Heart left ventricle (tissue), 16 donors: Measurements from ENCODE around the gene ZMIZ2. TPM values are rescaled to one million over a fixed set of nuclear protein-coding genes. Genes with fewer than 3 reads are reported as not detected.

Experiments used
- ATAC-seq, 4 donors: fragments of 200-7000 bp; cut with Tn5 transposase; one replicate each; pipeline ENCODE4 v1.9.1; 2020 to 2022; ENCODE audit warnings: moderate library complexity in 4 of 4, mild to moderate bottlenecking in 3 of 4, moderate number of reproducible peaks in 1 of 4
- DNase-seq, 5 donors: peaks; one replicate each; pipeline ENCODE4 v3.0.0-alpha.2; 2020
- H3K27ac ChIP-seq, 12 donors: fragments of 200-600 bp; sonication (generic) in 4 of 12; one replicate each; pipeline versions ENCODE4 v1.5.0 to v1.8.0; 2016 to 2022; ENCODE audit warnings: mild to moderate bottlenecking in 2 of 12
- H3K27me3 ChIP-seq, 9 donors: fragments of 200-600 bp; sonication (generic) in 2 of 9; one replicate each; pipeline versions ENCODE4 v1.5.1 to v1.8.0; 2016 to 2022; ENCODE audit warnings: mild to moderate bottlenecking in 3 of 9
- H3K36me3 ChIP-seq, 9 donors: fragments of 200-600 bp; sonication (generic) in 2 of 9; one replicate each; pipeline versions ENCODE4 v1.5.0 to v1.8.0; 2018 to 2022; ENCODE audit warnings: mild to moderate bottlenecking in 2 of 9
- H3K4me1 ChIP-seq, 12 donors: fragments of 200-600 bp; sonication (generic) in 4 of 12; one replicate each; pipeline versions ENCODE4 v1.5.0 to v1.8.0; 2016 to 2022; ENCODE audit warnings: mild to moderate bottlenecking in 3 of 12
- H3K4me3 ChIP-seq, 12 donors: fragments of 200-600 bp; sonication (generic) in 4 of 12; one replicate each; pipeline versions ENCODE4 v1.5.0 to v1.8.0; 2017 to 2022; ENCODE audit warnings: mild to moderate bottlenecking in 9 of 12, moderate library complexity in 4 of 12
- H3K9me3 ChIP-seq, 12 donors: fragments of 200-600 bp; sonication (generic) in 4 of 12; one replicate each; pipeline versions ENCODE4 v1.5.0 to v1.8.0; 2016 to 2022; ENCODE audit warnings: mild to moderate bottlenecking in 1 of 12
- POLR2A ChIP-seq, 2 donors: fragments of 450-650 bp; IDR thresholded peaks; one replicate each; pipeline ENCODE4 v1.6.1; 2017; ENCODE audit warnings: antibody characterized with exemption in 2 of 2, mild to moderate bottlenecking in 2 of 2, moderate library complexity in 2 of 2
- WGBS, 4 donors: extraction: QIAGEN DNeasy Blood & Tissue Kit in 2 of 4; methylation state at CpG; one replicate each; pipeline versions ENCODE4 v1.1.5 to v1.1.7; 2013 to 2018; 5-methylcytosine and 5-hydroxymethylcytosine counted together
- intact Hi-C, 10 donors: fragments of 100-400 bp; cut with DNase I; formaldehyde crosslinking; loops; one replicate each; pipeline versions ENCODE4 v1.11.1 to v1.14.2; 2022
- polyA plus RNA-seq, 2 donors: library from polyadenylated mRNA; stranded (reverse); fragments of 200-250 nt; gene quantifications; one replicate each; pipeline ENCODE4 v1.2.3, GENCODE V29; 2013
- total RNA-seq, 9 donors: library from RNA; depleted of rRNA in 2 of 9; stranded (reverse); fragments of >200 nt in 2 of 9; fragmentation: NEBNext Ultra II Directional in 3 of 9; extraction: Animal tissue kit (Norgen Biotek cat#: 25700) in 3 of 9; gene quantifications; one replicate each; pipeline versions ENCODE4 v1.1.0 to v1.2.4, GENCODE V29; 2016 to 2023
- TF ChIP-seq, protein P1 (sequence below), 12 donors: fragments of 200-600 bp; sonication (generic) in 4 of 12; IDR thresholded peaks; one replicate each; pipeline versions ENCODE4 v1.5.0 to v1.8.0; 2018 to 2022; ENCODE audit warnings: antibody characterized with exemption in 12 of 12, mild to moderate bottlenecking in 5 of 12
- donor health status: ischemic (EF 13 %, LVEDD 7.1; RV severe dilation, severe dysfunction).
- donor health status: healthy with polysubstance abuse.
- donor health status: DM: no; HTN: yes; CAD: no.
- donor health status: DM: no; HTN: no; CAD: no.
- donor health status: ischemic (EF 25% LVEDD 6.9; RV normal size, moderate dysfunction).
- donor health status: ischemic (EF 25% LVEDD 5.7; RV mildly dilated, moderate dysfunction).
- donor health status: healthy.
- donor health status: DM: yes; HTN: yes; CAD: no.
- donor health status: ischemic (EF 35%, LVEDD 5.7; RV mildly dilated, moderate dysfunction).
- donor health status: nonischemic (EF 11% LVEDD 7.7; RV severe dilation, severe dysfunction).
- donor health status: DM: yes; HTN: yes; CAD: no.
- donor health status: PGD.
- donor health status: ischemic (EF 29% LVEDD 5.4; RV normal size, mild dysfunction).
- donor health status: nonischemic (EF 23%, LVEDD 6.1; RV moderate dilation, normal function).

ZMIZ2 gene
- total and polyA plus RNA-seq, 11 donors, result 18.5 to 71.5 (median 45.7) TPM

DNA sequence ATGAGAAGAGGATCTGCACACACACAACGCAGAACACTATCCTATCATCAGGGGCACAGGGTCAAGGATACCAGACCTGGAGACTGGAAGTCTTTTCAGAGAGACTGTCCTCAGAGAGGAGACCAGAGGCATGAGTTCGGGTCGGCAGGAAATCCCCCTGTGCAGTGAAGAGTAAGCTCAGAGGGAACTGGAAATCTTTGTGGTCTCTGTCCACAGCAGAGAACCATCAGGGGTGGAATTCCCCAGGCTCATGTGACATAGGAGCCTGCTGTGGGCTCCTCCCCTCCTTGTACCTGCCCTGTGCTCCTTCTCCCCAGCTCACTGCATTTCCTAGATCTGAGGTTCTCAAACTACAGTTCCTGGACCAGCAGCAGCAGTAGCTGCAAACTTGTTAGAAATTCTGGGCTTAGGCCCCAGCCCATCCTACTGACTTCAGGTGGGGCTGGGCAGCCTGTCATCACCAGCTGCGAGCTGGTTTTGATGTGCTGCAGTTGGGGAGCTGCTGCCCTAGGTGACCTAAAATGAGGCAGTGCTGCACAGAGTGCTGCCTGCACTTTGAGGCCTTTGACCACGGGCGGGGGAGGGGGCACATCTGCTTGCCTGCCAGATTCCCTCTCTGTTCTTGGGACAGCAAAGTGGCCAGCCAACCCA is 2.4 kb downstream of the ZMIZ2 start:
- intact Hi-C loops, result loop anchor here in 5 of 10 donors (5.0 to 10.0 kb wide), 6 partner anchors 41 to 166 kb away; partner anchors contain the start of genes H2AZ2 (in 1 of the 5), OGDH (in 1 of the 5) and TMED4 (in 1 of the 5)
- Histone ChIP-seq H3K4me1 (peaks cover 6 to 72% (median 45%) of the 10 kb centered on the region in 12 donors), H3K27ac (peak overlapping the region in 3 of 12 donors; percentile 33 to 69 (median 42))

DNA sequence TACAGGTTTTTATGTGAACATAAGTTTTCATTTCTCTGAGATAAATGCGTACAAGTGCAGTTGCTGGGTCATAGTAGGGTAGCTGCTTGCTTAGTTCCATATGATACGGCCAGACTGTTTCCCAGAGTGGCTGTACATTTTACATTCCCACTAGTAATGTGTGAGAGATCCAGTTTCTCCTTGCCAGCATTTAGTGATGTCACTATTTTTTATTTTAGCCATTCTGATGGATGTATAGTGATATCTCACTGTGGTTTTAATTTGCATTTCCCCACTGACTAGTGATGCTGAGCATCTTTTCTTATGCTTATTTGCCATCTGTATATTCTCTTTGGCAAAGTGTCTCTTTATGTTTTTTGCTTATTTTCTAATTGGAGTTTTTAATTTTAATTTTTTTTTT is 4.2 kb downstream of the ZMIZ2 start:
- intact Hi-C loops, result loop anchor here in 5 of 10 donors (5.0 to 10.0 kb wide), 6 partner anchors 39 to 168 kb away; partner anchors contain the start of genes H2AZ2 (in 1 of the 5), OGDH (in 1 of the 5) and TMED4 (in 1 of the 5)
- H3K9me3 ChIP-seq, result no peaks in the 10 kb centered on the region
- 93 to 95% (median 94%) methylated on average over 2 of the region's 2 CpGs for WGBS, 4 donors
- no peak for ATAC-seq
- H3K27me3 ChIP-seq, result no peaks in the 10 kb centered on the region
- no peak overlapping the region for H3K27ac ChIP-seq
- peaks cover 6 to 81% (median 61%) of the 10 kb centered on the region in 12 donors for H3K4me1 ChIP-seq
- H3K4me3 ChIP-seq, result no peak overlapping the region
- no peak for DNase-seq
- TF ChIP-seq POLR2A (IDR thresholded peaks at IDR 0.05), result no peak
- TF ChIP-seq, protein P1, sequence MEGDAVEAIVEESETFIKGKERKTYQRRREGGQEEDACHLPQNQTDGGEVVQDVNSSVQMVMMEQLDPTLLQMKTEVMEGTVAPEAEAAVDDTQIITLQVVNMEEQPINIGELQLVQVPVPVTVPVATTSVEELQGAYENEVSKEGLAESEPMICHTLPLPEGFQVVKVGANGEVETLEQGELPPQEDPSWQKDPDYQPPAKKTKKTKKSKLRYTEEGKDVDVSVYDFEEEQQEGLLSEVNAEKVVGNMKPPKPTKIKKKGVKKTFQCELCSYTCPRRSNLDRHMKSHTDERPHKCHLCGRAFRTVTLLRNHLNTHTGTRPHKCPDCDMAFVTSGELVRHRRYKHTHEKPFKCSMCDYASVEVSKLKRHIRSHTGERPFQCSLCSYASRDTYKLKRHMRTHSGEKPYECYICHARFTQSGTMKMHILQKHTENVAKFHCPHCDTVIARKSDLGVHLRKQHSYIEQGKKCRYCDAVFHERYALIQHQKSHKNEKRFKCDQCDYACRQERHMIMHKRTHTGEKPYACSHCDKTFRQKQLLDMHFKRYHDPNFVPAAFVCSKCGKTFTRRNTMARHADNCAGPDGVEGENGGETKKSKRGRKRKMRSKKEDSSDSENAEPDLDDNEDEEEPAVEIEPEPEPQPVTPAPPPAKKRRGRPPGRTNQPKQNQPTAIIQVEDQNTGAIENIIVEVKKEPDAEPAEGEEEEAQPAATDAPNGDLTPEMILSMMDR (IDR thresholded peaks at IDR 0.05), result no peak
- H3K36me3 ChIP-seq, result peaks cover 0 to 31% (median 10%) of the 10 kb centered on the region in 9 donors

More for the DNA sequence above, 2.4 kb downstream of the ZMIZ2 start:
- Histone ChIP-seq H3K4me3 (peak overlapping the region in 2 of 12 donors; percentile 92 to 97), H3K36me3 (peaks cover 0 to 13% (median 0%) of the 10 kb centered on the region in 9 donors), H3K9me3 (no peaks in the 10 kb centered on the region), H3K27me3 (no peaks in the 10 kb centered on the region)
- DNase-seq, result peak in 1 of 5 donors; percentile 43
- ATAC-seq, result peak in 1 of 4 donors; percentile 1
- TF ChIP-seq, protein P1 (IDR thresholded peaks at IDR 0.05), result no peak
- no peak for TF ChIP-seq POLR2A (IDR thresholded peaks at IDR 0.05)
- WGBS, 4 donors, result 37 to 45% (median 40%) methylated on average over 6 of the region's 6 CpGs

DNA sequence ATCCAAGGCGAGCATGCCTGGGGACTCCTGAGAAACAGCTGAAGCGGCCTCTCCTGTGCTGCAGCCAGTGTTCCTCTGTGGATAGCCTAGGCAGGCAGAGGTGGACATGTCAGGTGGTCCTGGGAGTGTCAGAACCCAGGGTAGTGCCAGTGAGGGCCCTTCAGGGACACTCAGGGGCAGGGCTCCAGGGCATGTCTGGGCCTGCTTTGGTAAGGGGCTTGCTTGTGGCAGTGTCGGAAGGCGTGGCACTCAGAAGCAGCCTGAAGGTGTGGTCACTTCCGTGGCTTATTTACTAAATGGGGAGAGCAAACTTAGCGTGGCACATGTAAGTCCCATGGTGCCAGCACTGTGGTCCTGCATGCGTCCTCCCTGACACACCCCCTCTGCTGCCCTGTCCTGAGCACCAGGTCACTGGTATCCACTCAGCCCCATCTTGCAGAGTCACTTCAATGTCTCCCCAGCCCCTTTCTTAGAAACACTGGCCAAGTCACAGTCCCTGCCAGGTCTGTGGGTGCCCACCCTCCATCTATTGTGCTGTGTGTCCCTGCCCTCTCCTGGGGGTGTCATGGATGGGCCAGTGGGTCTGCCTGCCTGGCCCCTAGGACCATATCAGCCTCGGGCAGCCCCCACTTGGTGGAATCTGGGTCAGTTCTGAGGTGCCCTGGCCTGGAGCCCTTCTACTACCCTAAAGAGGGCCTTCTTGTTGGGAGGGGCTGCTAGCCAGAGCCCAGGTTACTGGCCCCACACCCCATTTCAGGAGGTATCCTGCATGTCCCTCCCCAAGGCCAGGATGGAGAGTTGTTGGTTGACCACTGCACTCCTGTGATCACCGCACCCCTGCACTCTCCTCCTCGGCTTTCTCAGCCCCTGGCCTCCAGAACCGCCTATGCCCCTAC is 6.4 kb downstream of the ZMIZ2 start:
- Histone ChIP-seq H3K27me3 (no peaks in the 10 kb centered on the region), H3K36me3 (peaks cover 0 to 51% (median 31%) of the 10 kb centered on the region in 9 donors), H3K27ac (peak overlapping the region in 8 of 12 donors; percentile 22 to 67 (median 44)), H3K4me1 (peaks cover 5 to 72% (median 54%) of the 10 kb centered on the region in 12 donors), H3K4me3 (no peak overlapping the region), H3K9me3 (no peaks in the 10 kb centered on the region)
- 81 to 91% (median 88%) methylated on average over 6 to 11 of the region's 11 CpGs for WGBS, 4 donors
- DNase-seq, result no peak
- intact Hi-C loops, result loop anchor here in 5 of 10 donors (5.0 to 10.0 kb wide), 6 partner anchors 37 to 170 kb away; partner anchors contain the start of genes H2AZ2 (in 1 of the 5), OGDH (in 1 of the 5) and TMED4 (in 1 of the 5)
- TF ChIP-seq POLR2A (IDR thresholded peaks at IDR 0.05), result no peak
- TF ChIP-seq, protein P1 (IDR thresholded peaks at IDR 0.05), result no peak
- no peak for ATAC-seq
